Measurements from ENCODE around the gene RCSD1. TPM values are rescaled to one million over a fixed set of nuclear protein-coding genes. Genes with fewer than 3 reads are reported as not detected.

Gene RCSD1
- total RNA-seq, 3 donors from 2014 or later (not counting 1 experiment from before 2014, with no cell fraction given) = 86.3 to 130 (median 110) TPM

DNA sequence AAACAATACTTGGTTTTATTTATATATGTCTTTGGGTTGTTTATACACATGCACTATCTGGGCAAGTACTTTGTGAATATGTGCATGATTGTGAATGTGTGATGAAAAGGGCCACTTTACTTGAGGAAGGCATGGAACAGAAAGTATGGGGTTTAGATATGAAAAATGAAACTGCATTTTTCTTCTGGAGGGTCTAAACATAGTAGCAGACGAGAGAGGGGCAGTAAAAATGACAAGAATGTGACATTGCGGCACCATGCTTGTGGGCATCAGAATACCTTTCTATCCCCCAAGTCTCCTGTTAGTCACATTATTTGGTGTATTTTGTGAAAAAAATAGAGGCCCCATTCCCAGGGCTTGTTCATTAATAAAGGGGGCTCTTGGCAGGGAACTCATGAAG lies 76.3 kb downstream of the RCSD1 start:
- TF ChIP-seq, protein P1, sequence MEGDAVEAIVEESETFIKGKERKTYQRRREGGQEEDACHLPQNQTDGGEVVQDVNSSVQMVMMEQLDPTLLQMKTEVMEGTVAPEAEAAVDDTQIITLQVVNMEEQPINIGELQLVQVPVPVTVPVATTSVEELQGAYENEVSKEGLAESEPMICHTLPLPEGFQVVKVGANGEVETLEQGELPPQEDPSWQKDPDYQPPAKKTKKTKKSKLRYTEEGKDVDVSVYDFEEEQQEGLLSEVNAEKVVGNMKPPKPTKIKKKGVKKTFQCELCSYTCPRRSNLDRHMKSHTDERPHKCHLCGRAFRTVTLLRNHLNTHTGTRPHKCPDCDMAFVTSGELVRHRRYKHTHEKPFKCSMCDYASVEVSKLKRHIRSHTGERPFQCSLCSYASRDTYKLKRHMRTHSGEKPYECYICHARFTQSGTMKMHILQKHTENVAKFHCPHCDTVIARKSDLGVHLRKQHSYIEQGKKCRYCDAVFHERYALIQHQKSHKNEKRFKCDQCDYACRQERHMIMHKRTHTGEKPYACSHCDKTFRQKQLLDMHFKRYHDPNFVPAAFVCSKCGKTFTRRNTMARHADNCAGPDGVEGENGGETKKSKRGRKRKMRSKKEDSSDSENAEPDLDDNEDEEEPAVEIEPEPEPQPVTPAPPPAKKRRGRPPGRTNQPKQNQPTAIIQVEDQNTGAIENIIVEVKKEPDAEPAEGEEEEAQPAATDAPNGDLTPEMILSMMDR (IDR thresholded peaks at IDR 0.05) = no peak
- Histone ChIP-seq H3K9me3 (ENCODE audit: control insufficient read depth, insufficient read depth, low read length) (no peaks in the 10 kb centered on the region), H3K4me3 (ENCODE audit: low read length) (no peak overlapping the region), H3K36me3 (ENCODE audit: control insufficient read depth, insufficient read depth, low read length) (peaks cover 48% of the 10 kb centered on the region), H3K27ac (ENCODE audit: low read length) (no peak overlapping the region), H3K4me1 (ENCODE audit: control insufficient read depth, insufficient read depth, low read length) (peaks cover 5% of the 10 kb centered on the region), H3K27me3 (ENCODE audit: control insufficient read depth, insufficient read depth, low read length) (no peaks in the 10 kb centered on the region)
- no peaks in the 10 kb centered on the region for H3K9me3 Mint-ChIP-seq
- intact Hi-C loops (cut with micrococcal nuclease) = no loop called here
- H3K4me1 Mint-ChIP-seq = peaks cover 25 to 28% of the 10 kb centered on the region in 2 donors
- no peak for DNase-seq
- WGBS (ENCODE audit: insufficient coverage) = 100% methylated on average over 1 of the region's 2 CpGs
- ATAC-seq = no peak
- H3K4me3 Mint-ChIP-seq = no peak overlapping the region
- peak overlapping the region; percentile 63 to 78 for H3K27ac Mint-ChIP-seq
- no peaks in the 10 kb centered on the region for H3K27me3 Mint-ChIP-seq (ENCODE audit: low read depth in 2 of 2)
- peaks cover 13% of the 10 kb centered on the region for H3K36me3 Mint-ChIP-seq

DNA sequence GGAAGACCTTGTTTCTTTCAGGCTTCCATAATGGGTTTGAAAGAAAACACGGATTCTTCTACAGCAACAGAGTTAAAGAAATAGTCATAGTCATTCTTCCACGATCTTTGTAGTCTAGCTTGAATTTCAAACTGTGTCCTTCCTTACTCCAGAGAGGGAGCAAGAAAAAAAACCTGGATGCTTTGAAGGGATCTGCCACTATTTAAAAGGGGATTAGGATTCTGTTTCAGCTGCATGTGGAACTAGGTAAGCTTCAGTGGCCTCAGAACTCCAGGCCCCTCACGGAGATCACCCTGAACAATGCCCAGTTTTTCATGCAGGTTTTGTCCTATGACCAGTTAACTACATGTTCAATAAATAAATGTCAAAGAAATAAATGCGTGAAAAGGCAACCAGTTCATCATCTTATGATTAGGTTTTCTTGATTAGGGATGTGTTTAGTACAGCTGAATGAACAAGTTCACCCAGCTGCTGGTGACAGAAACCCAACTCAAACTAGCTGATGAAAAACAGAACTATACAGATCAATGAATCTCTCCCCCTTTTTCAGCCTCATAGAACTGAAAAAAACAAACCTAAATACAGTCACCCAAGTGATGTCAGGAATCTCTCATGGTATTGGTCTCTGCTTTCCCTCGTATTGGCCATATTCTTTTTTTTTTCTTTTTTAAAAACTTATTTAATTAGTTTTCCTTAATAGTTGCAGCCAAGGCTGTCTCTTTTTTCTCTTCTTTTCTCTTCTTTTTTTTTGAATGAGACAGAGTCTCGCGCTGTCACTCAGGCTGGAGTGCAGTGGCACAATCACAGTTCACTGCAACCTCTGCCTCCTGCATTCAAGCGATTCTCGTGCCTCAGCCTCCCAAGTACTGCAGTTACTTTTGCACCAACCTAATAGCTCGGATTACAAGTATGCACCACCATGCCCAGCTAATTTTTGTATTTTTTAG lies 77.2 kb downstream of the RCSD1 start:
- H3K27me3 Mint-ChIP-seq (ENCODE audit: low read depth in 2 of 2) = no peaks in the 10 kb centered on the region
- ATAC-seq (no peak), DNase-seq (no peak)
- intact Hi-C loops (cut with micrococcal nuclease) = no loop called here
- H3K27me3 ChIP-seq (ENCODE audit: control insufficient read depth, insufficient read depth, low read length) = no peaks in the 10 kb centered on the region
- peaks cover 5% of the 10 kb centered on the region for H3K4me1 ChIP-seq (ENCODE audit: control insufficient read depth, insufficient read depth, low read length)
- H3K27ac ChIP-seq (ENCODE audit: low read length) = no peak overlapping the region
- H3K4me3 ChIP-seq (ENCODE audit: low read length) = no peak overlapping the region
- TF ChIP-seq, protein P1 (IDR thresholded peaks at IDR 0.05) = no peak
- H3K9me3 ChIP-seq (ENCODE audit: control insufficient read depth, insufficient read depth, low read length) = no peaks in the 10 kb centered on the region
- H3K9me3 Mint-ChIP-seq = no peaks in the 10 kb centered on the region
- H3K27ac Mint-ChIP-seq = peak overlapping the region; percentile 71 to 78
- H3K36me3 Mint-ChIP-seq = peaks cover 13% of the 10 kb centered on the region
- peaks cover 40% of the 10 kb centered on the region for H3K36me3 ChIP-seq (ENCODE audit: control insufficient read depth, insufficient read depth, low read length)
- H3K4me3 Mint-ChIP-seq = no peak overlapping the region
- H3K4me1 Mint-ChIP-seq = peaks cover 25 to 28% of the 10 kb centered on the region in 2 donors
- WGBS (ENCODE audit: insufficient coverage) = 89% methylated on average over 10 of the region's 10 CpGs

DNA sequence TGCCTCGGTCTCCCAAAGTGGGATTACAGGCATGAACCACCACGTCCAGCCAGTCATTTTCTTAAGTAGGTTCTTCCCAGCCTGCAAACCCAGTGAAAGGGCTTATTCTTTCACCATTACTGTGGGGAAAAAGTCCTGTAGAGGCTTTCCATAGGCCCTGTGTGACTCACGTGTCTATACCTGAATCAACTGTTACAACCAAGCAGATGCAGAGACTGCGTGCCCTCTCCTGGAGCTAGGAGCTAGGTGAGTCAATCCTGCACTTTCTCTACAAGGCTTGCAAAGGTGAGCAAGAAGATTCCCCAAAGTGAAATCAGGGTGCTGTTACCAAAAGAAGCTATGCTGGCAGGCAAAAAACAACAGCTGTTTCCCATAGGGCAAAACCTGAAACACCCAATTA lies 77.9 kb downstream of the RCSD1 start:
- no peaks in the 10 kb centered on the region for H3K27me3 Mint-ChIP-seq (ENCODE audit: low read depth in 2 of 2)
- 89% methylated on average over 4 of the region's 4 CpGs for WGBS (ENCODE audit: insufficient coverage)
- peaks cover 23 to 26% of the 10 kb centered on the region in 2 donors for H3K4me1 Mint-ChIP-seq

More for the DNA sequence above, 77.9 kb downstream of the RCSD1 start:
- Mint-ChIP-seq H3K9me3 (no peaks in the 10 kb centered on the region), H3K4me3 (no peak overlapping the region), H3K27ac (peak overlapping the region; percentile 71 to 78), H3K36me3 (peaks cover 9% of the 10 kb centered on the region)
- Histone ChIP-seq H3K4me1 (ENCODE audit: control insufficient read depth, insufficient read depth, low read length) (peaks cover 5% of the 10 kb centered on the region), H3K36me3 (ENCODE audit: control insufficient read depth, insufficient read depth, low read length) (peaks cover 35% of the 10 kb centered on the region), H3K4me3 (ENCODE audit: low read length) (no peak overlapping the region), H3K27me3 (ENCODE audit: control insufficient read depth, insufficient read depth, low read length) (no peaks in the 10 kb centered on the region), H3K27ac (ENCODE audit: low read length) (no peak overlapping the region), H3K9me3 (ENCODE audit: control insufficient read depth, insufficient read depth, low read length) (no peaks in the 10 kb centered on the region)
- TF ChIP-seq, protein P1 (IDR thresholded peaks at IDR 0.05) = no peak
- DNase-seq = no peak
- intact Hi-C loops (cut with micrococcal nuclease) = no loop called here
- no peak for ATAC-seq

Measured in natural killer cell (primary cell).